HEK293 (cell line): ENCODE measurements around the gene CTR9.

Experiments
- GLIS2 ChIP-seq: fragments of 450-650 bp; formaldehyde crosslinking; IDR thresholded peaks from 2 replicates; pipeline ENCODE4 v1.5.1; 2016; ENCODE audit warnings: missing biosample characterization, missing genetic modification characterization
- TCF7L2 ChIP-seq: IDR thresholded peaks from 2 replicates; pipeline ENCODE4 v1.6.1; 2011; ENCODE audit warnings: low read depth, mild to moderate bottlenecking, inconsistent platforms, low read length, moderate library complexity, borderline replicate concordance
- TRIM28 ChIP-seq: IDR thresholded peaks from 2 replicates; pipeline ENCODE4 v1.6.1; 2011; ENCODE audit warnings: low read length, control low read depth, borderline replicate concordance
- ZBTB7A ChIP-seq: fragments of 450-650 bp; formaldehyde crosslinking; IDR thresholded peaks from 2 replicates; pipeline ENCODE4 v1.5.1; 2016; ENCODE audit warnings: low read depth, missing biosample characterization, missing genetic modification characterization
- TF ChIP-seq, protein P1 (sequence below): fragments of 450-650 bp; formaldehyde crosslinking; IDR thresholded peaks from 2 replicates; pipeline ENCODE4 v1.5.1; 2016; ENCODE audit warnings: missing biosample characterization, missing genetic modification characterization

DNA sequence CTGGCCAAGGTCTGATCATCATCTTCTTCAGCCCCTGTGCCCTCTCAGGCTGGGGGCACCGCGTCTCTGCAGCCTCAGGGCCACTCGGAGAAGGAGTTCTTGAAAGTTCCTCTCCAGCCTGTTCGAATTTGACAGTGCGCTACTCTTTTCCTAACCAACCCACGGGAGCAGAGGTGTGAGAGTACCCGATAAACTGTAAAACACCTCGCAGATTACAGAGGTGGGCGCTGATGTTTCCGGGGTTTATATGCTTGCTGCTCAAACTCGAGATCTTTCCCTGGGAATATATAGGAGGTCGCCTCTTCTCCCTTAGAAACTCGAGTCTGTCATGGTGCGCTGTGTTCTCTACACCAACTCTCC is 515 bp downstream of the CTR9 start:
- TF ChIP-seq ZBTB7A (tag by site-specific recombination), result no peak
- TF ChIP-seq GLIS2, result no peak
- no peak for TF ChIP-seq TCF7L2
- no peak for TF ChIP-seq TRIM28
- TF ChIP-seq, protein P1, sequence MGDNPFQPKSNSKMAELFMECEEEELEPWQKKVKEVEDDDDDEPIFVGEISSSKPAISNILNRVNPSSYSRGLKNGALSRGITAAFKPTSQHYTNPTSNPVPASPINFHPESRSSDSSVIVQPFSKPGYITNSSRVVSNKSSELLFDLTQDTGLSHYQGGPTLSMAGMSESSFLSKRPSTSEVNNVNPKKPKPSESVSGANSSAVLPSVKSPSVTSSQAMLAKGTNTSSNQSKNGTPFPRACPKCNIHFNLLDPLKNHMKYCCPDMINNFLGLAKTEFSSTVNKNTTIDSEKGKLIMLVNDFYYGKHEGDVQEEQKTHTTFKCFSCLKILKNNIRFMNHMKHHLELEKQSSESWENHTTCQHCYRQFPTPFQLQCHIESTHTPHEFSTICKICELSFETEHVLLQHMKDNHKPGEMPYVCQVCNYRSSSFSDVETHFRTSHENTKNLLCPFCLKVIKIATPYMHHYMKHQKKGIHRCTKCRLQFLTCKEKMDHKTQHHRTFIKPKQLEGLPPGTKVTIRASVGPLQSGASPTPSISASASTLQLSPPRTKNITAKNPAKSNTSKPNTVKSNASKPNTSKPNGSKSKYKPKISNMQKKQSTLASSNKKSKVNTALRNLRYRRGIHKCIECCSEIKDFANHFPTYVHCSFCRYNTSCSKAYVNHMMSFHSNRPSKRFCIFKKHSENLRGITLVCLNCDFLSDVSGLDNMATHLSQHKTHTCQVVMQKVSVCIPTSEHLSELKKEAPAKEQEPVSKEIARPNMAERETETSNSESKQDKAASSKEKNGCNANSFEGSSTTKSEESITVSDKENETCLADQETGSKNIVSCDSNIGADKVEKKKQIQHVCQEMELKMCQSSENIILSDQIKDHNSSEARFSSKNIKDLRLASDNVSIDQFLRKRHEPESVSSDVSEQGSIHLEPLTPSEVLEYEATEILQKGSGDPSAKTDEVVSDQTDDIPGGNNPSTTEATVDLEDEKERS (tag by site-specific recombination), result no peak
